Measurements from ENCODE around the gene MS4A6E. TPM values are rescaled to one million over a fixed set of nuclear protein-coding genes. Genes with fewer than 3 reads are reported as not detected.

The MS4A6E gene
- total RNA-seq, 1 donor from 2014 or later: not detected

GRCh38 chr11:60334005-60334620 lies 7.1 kb downstream of the MS4A6E start:
- intact Hi-C loops (cut with micrococcal nuclease): loop anchor here (1.0 kb wide), 1 partner anchor 284 kb away; no protein-coding TSS in a partner anchor

GRCh38 chr11:60336767-60337391 lies 9.8 kb downstream of the MS4A6E start:
- intact Hi-C loops (cut with micrococcal nuclease): no loop called here

GRCh38 chr11:60338053-60338452 lies 11.0 kb downstream of the MS4A6E start:
- intact Hi-C loops (cut with micrococcal nuclease): no loop called here

GRCh38 chr11:60339356-60339755 lies 12.3 kb downstream of the MS4A6E start:
- intact Hi-C loops (cut with micrococcal nuclease): no loop called here

- intact Hi-C loops (cut with micrococcal nuclease): loop anchor here (1.0 to 2.0 kb wide), 2 partner anchors 20 to 275 kb away; no protein-coding TSS in a partner anchor
Observed at GRCh38 chr11:60343094-60343704, 16.1 kb downstream of the MS4A6E start.

- intact Hi-C loops (cut with micrococcal nuclease): no loop called here
Observed at GRCh38 chr11:60344146-60344545, 17.1 kb downstream of the MS4A6E start.

GRCh38 chr11:60345489-60345888 lies 18.4 kb downstream of the MS4A6E start:
- intact Hi-C loops (cut with micrococcal nuclease): no loop called here

- intact Hi-C loops (cut with micrococcal nuclease): no loop called here
Observed at GRCh38 chr11:60347084-60347797, 20.2 kb downstream of the MS4A6E start.

- intact Hi-C loops (cut with micrococcal nuclease): no loop called here
Observed at GRCh38 chr11:60348116-60348515, 21.1 kb downstream of the MS4A6E start.

- intact Hi-C loops (cut with micrococcal nuclease): no loop called here
Observed at GRCh38 chr11:60349990-60350389, 22.9 kb downstream of the MS4A6E start.

GRCh38 chr11:60357771-60358170 lies 30.7 kb downstream of the MS4A6E start:
- intact Hi-C loops (cut with micrococcal nuclease): no loop called here

GRCh38 chr11:60360621-60361020 lies 33.6 kb downstream of the MS4A6E start:
- intact Hi-C loops (cut with micrococcal nuclease): loop anchor here (5.0 to 10.0 kb wide), 3 partner anchors 272 to 694 kb away; partner anchors contain the start of gene MS4A15

- intact Hi-C loops (cut with micrococcal nuclease): loop anchor here (2.0 to 10.0 kb wide), 4 partner anchors 19 to 693 kb away; partner anchors contain the start of gene MS4A15
Observed at GRCh38 chr11:60362241-60362640, 35.2 kb downstream of the MS4A6E start.

GRCh38 chr11:60363542-60364470 lies 36.8 kb downstream of the MS4A6E start:
- intact Hi-C loops (cut with micrococcal nuclease): loop anchor here (1.0 to 10.0 kb wide), 6 partner anchors 21 to 691 kb away; partner anchors contain the start of gene MS4A15

GRCh38 chr11:60366262-60366904 lies 39.3 kb downstream of the MS4A6E start:
- intact Hi-C loops (cut with micrococcal nuclease): loop anchor here (10.0 kb wide), 1 partner anchor 688 kb away; no protein-coding TSS in a partner anchor

- intact Hi-C loops (cut with micrococcal nuclease): loop anchor here (10.0 kb wide), 1 partner anchor 688 kb away; no protein-coding TSS in a partner anchor
Observed at GRCh38 chr11:60367009-60367408, 40.0 kb downstream of the MS4A6E start.

GRCh38 chr11:60367896-60368295 lies 40.8 kb downstream of the MS4A6E start:
- intact Hi-C loops (cut with micrococcal nuclease): loop anchor here (10.0 kb wide), 1 partner anchor 687 kb away; no protein-coding TSS in a partner anchor

GRCh38 chr11:60370252-60370810 lies 43.3 kb downstream of the MS4A6E start:
- intact Hi-C loops (cut with micrococcal nuclease): no loop called here

- intact Hi-C loops (cut with micrococcal nuclease): no loop called here
Observed at GRCh38 chr11:60370811-60371298, 43.8 kb downstream of the MS4A6E start.
